Thyroid gland (tissue), 4 donors: ENCODE measurements around the gene CASKIN2. TPM values are rescaled to one million over a fixed set of nuclear protein-coding genes. Genes with fewer than 3 reads are reported as not detected.

ENCODE experiments used
- DNase-seq, 2 donors: peaks; one replicate each; pipeline ENCODE4 v3.0.0-alpha.2; 2019
- H3K27ac ChIP-seq, 3 donors: fragments of 200-600 bp; sonication (generic); 1 replicate in 2 of 3; 2 replicates in 1 of 3; pipeline ENCODE4 v1.5.1; 2016 to 2019; ENCODE audit warnings: mild to moderate bottlenecking in 1 of 3, moderate library complexity in 1 of 3
- H3K27me3 ChIP-seq: fragments of 200-600 bp; sonication (generic); one replicate; pipeline ENCODE4 v1.5.1; 2019
- H3K36me3 ChIP-seq, 2 donors: fragments of 200-600 bp; sonication (generic); one replicate each; pipeline ENCODE4 v1.5.1; 2016 to 2019
- H3K4me1 ChIP-seq, 2 donors: fragments of 200-600 bp; sonication (generic); one replicate each; pipeline ENCODE4 v1.5.1; 2017 to 2019
- H3K4me3 ChIP-seq, 3 donors: fragments of 200-600 bp; sonication (generic); replicated peaks in 1 of 3; 1 replicate in 2 of 3; 2 replicates in 1 of 3; pipeline ENCODE4 v1.5.1; 2016; ENCODE audit warnings: mild to moderate bottlenecking in 1 of 3
- H3K9me3 ChIP-seq: fragments of 200-600 bp; sonication (generic); one replicate; pipeline ENCODE4 v1.5.1; 2017
- CTCF ChIP-seq, 6 experiments: fragments of 200-600 bp in 3 of 6; fragments of 450-650 bp in 3 of 6; sonication (generic) in 3 of 6; IDR thresholded peaks; one replicate each; pipeline ENCODE4 v1.5.1; 2016 to 2019; ENCODE audit warnings: antibody characterized with exemption in 6 of 6, mild to moderate bottlenecking in 2 of 6, inconsistent platforms in 1 of 6, moderate library complexity in 1 of 6
- POLR2A ChIP-seq, 2 donors: fragments of 450-650 bp; IDR thresholded peaks; one replicate each; pipeline ENCODE4 v1.6.1; 2017; ENCODE audit warnings: antibody characterized with exemption in 2 of 2, mild to moderate bottlenecking in 2 of 2, moderate library complexity in 1 of 2
- WGBS, 2 donors: methylation state at CpG; one replicate each; pipeline ENCODE4 v1.1.5; 2017; 5-methylcytosine and 5-hydroxymethylcytosine counted together
- intact Hi-C: fragments of 100-400 bp; cut with DNase I; formaldehyde crosslinking; loops from one replicate; pipeline ENCODE4 v1.15.1; 2023
- total RNA-seq, 4 donors: library from RNA; depleted of rRNA; stranded (reverse); fragments of >200 nt; gene quantifications; one replicate each; pipeline ENCODE4 v1.2.3, GENCODE V29; 2016

The CASKIN2 gene
- 10 to 100 TPM; 15.0 to 87.2 (median 21.7) TPM for total RNA-seq

- Histone ChIP-seq H3K36me3 (peaks cover 0 to 4% of the 10 kb centered on the region in 2 donors), H3K27me3 (no peaks in the 10 kb centered on the region), H3K27ac (peak within 1 kb of the TSS; percentile 85 to 87 (median 85)), H3K9me3 (no peaks in the 10 kb centered on the region), H3K4me1 (peaks cover 38 to 39% of the 10 kb centered on the region in 2 donors), H3K4me3 (peak within 1 kb of the TSS; percentile 43 to 98 (median 77))
- WGBS, 2 donors, result 0% methylated on average over 14 to 52 of the region's 78 CpGs
- TF ChIP-seq POLR2A (IDR thresholded peaks at IDR 0.05), result no peak
- peak; percentile 88 to 99 (median 96) for TF ChIP-seq CTCF (IDR thresholded peaks at IDR 0.05)
- DNase-seq, result peak; percentile 96 to 97
- intact Hi-C loops, result no loop called here
These were observed at the start of gene CASKIN2 for GRCh38 chr17:75515496-75516254. Gene CASKIN2 (minus strand): TSS chr17:75515537. CDS start chr17:75513804, 1,733 bp downstream.

GRCh38 chr17:75565066-75565465, 49.7 kb upstream of the CASKIN2 start:
- intact Hi-C loops, result no loop called here
- Histone ChIP-seq H3K36me3 (peaks cover 9 to 18% of the 10 kb centered on the region in 2 donors), H3K4me1 (peaks cover 5 to 16% of the 10 kb centered on the region in 2 donors), H3K27ac (peak overlapping the region in 1 of 3 donors; percentile 89), H3K9me3 (no peaks in the 10 kb centered on the region), H3K27me3 (no peaks in the 10 kb centered on the region), H3K4me3 (no peak overlapping the region)
- no peak for TF ChIP-seq POLR2A (IDR thresholded peaks at IDR 0.05)
- no peak for TF ChIP-seq CTCF (IDR thresholded peaks at IDR 0.05)
- 80 to 92% methylated on average over 7 of the region's 7 CpGs for WGBS, 2 donors
- no peak for DNase-seq

- no peaks in the 10 kb centered on the region for H3K9me3 ChIP-seq
- 92% methylated on average over 9 of the region's 11 CpGs; no CpG with 5 or more reads in 1 of the 2 donors for WGBS, 2 donors
- TF ChIP-seq CTCF (IDR thresholded peaks at IDR 0.05) (no peak), POLR2A (IDR thresholded peaks at IDR 0.05) (no peak)
- intact Hi-C loops, result no loop called here
- DNase-seq, result no peak
- H3K27ac ChIP-seq, result no peak overlapping the region
- no peak overlapping the region for H3K4me3 ChIP-seq
- peaks cover 5 to 16% of the 10 kb centered on the region in 2 donors for H3K4me1 ChIP-seq
- no peaks in the 10 kb centered on the region for H3K27me3 ChIP-seq
- H3K36me3 ChIP-seq, result peaks cover 9 to 13% of the 10 kb centered on the region in 2 donors
These were observed 48.9 kb upstream of the CASKIN2 start for GRCh38 chr17:75564195-75564594.

GRCh38 chr17:75563063-75563758, 47.9 kb upstream of the CASKIN2 start:
- peaks cover 5 to 17% of the 10 kb centered on the region in 2 donors for H3K4me1 ChIP-seq
- peaks cover 8 to 9% of the 10 kb centered on the region in 2 donors for H3K36me3 ChIP-seq
- H3K27ac ChIP-seq, result no peak overlapping the region
- DNase-seq, result no peak
- no peaks in the 10 kb centered on the region for H3K27me3 ChIP-seq
- WGBS, 2 donors, result 94 to 95% methylated on average over 19 to 22 of the region's 28 CpGs
- TF ChIP-seq CTCF (IDR thresholded peaks at IDR 0.05), result no peak
- TF ChIP-seq POLR2A (IDR thresholded peaks at IDR 0.05), result no peak
- intact Hi-C loops, result no loop called here
- H3K9me3 ChIP-seq, result no peaks in the 10 kb centered on the region
- H3K4me3 ChIP-seq, result no peak overlapping the region
